GM19023 (cell line): ENCODE data around the gene FYTTD1.
"Not testable (repeated sequence)": the region's sequence is repeated elsewhere in the genome, so short reads cannot be mapped to it uniquely, and the experiment has no call there.

Source experiments
- ATAC-seq: cut with Tn5 transposase; IDR thresholded peaks from one replicate; pipeline ENCODE4 v1.9.1; 2021; ENCODE audit warnings: mild to moderate bottlenecking, moderate library complexity; ENCODE audit not compliant: unreplicated experiment

The FYTTD1 gene

GRCh38 chr3:197749601-197750395, at the start of gene FYTTD1:
Gene FYTTD1, plus strand, starts transcription at chr3:197749883. Its CDS starts 89 bp downstream, at chr3:197749972.
- ATAC-seq = peak; percentile 79

GRCh38 chr3:197700095-197700494, 49.6 kb upstream of the FYTTD1 start:
- ATAC-seq = no peak

- ATAC-seq = no peak
These were observed 47.8 kb upstream of the FYTTD1 start for GRCh38 chr3:197701841-197702240.

DNA sequence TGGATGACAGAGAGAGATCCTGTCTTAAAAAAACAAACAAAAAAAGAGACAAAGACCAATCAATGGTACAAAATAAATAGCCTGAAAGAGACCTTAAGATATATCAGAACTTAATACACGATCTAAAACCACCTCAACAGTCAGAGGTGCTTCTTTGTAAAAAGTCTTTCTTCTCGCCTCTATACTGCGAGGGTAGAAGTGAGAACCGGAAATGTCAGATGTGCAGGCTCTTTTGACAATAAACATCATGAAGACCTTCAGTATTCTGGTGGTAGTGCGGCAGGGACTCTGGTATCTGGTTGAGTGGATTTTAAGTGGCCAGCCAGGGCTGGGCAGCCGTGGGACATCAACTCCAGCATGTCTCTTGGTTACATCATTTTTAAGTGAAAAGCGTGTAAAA, 43.0 kb upstream of the FYTTD1 start:
- ATAC-seq = no peak

DNA sequence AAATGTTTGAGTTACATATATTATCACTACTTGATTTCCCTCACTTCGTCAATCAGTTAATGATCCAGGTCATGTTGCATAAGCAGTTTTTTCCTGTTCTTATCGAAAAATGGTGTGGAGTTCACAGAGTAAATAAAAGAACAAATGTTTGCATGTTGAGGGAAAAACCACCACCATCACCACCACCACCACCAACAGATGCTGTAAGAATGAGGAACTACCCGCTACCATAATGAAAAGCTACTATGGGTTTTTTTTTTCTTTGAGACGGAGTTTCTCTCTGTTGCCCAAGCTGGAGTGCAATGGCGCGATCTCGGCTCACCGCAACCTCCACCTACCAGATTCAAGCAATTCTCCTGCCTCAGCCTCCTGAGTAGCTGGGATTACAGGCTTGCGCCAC, 40.5 kb upstream of the FYTTD1 start:
- no peak for ATAC-seq

- not testable (repeated sequence) for ATAC-seq
These were observed 38.7 kb upstream of the FYTTD1 start for GRCh38 chr3:197710965-197711364.

- ATAC-seq = peak; percentile 86
These were observed 37.5 kb upstream of the FYTTD1 start for GRCh38 chr3:197711973-197712707.

- ATAC-seq = no peak
These were observed 36.2 kb upstream of the FYTTD1 start for GRCh38 chr3:197713477-197713822.

DNA sequence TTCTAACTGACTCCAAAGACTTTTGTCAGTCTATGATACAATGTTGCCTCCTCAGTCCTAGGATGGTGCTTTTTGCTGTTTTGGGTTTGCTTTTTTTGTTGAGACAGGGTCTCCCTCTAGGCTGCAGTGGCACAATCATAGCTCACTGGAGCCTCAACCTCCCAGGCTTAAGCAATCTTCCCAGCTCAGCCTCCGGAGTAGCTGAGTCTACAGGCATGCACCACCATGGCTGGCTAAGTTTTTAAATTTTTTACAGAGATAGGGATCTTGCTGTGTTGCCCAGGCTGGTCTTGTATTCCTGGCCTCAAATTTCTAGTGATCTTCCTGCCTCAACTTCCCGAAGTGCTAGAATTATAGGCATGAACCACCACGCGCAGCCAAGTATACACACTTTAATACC, 35.4 kb upstream of the FYTTD1 start:
- ATAC-seq = no peak

- no peak for ATAC-seq
These were observed 30.8 kb upstream of the FYTTD1 start for GRCh38 chr3:197718891-197719290.

DNA sequence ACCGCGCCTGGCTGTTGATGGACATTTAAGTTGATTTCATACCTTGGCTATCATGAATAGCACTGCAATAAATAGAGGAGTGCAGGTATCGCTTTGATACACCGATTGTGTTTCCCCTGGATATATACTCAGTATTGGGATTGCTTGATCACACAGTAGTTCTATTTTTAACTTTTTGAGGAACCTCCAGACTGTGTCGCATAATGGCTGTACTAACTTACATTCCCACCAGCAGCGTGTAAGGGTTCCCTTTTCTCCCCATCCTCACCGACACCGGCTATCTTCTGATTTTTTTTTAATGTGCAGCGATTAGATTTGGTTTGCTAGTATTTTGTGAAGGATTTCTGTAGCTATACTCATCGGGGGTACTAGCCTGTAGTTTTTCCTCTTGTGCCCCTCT, 29.0 kb upstream of the FYTTD1 start:
- ATAC-seq = no peak

DNA sequence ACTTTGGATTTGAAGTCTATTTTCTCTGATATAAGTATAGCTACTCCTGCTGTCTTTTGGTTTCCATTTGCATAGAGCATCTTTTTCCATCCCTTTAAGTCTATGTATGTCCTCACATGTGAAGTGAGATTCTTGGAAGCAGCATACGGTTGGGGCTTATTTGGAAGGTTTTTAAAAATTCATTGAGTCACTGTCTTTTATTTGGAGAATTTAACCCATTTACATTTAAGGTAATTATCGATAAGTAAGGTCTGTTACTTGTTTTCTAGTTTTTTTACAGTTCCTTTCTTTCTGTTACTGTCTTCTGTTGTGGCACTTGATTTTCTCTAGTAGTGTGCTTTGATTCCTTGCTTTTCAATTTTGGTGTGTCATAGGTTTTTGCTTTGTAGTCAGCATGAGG, 26.9 kb upstream of the FYTTD1 start:
- ATAC-seq = no peak

DNA sequence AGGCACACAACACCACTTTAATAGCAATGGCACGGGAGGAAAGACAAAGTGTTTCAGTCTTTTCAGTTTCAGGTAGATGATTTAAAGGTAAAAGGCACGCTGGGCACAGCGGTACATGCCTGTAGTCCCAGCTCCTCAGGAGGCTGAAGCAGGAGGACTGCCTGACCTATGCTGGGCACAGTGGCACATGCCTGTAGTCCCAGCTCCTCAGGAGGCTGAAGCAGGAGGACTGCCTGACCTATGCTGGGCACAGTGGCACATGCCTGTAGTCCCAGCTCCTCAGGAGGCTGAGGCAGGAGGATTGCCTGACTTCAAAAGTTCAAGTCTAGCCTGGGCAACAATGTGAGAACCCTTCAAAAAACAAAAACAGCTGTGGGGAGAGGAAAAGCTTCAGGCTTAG, 21.8 kb upstream of the FYTTD1 start:
- not testable (repeated sequence) for ATAC-seq

DNA sequence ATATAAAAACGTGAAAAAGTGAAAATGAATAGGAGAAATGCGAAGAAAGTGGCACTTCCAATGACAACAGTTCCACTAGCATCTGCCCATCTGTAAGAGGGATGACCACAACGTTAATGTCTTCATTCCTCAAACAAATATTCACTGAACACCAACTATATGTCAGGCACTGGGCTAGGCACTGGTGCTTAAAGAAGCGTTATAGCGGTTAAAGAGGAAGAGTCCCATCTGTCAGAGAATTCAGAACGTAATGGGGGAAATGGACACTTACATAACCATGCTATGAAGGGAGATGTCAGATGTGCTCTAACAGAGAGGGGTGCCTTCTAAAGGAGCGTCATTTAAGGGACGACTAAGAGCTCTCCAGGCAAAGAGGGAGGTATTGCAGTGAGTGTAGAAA, 21.2 kb upstream of the FYTTD1 start:
- ATAC-seq = no peak

DNA sequence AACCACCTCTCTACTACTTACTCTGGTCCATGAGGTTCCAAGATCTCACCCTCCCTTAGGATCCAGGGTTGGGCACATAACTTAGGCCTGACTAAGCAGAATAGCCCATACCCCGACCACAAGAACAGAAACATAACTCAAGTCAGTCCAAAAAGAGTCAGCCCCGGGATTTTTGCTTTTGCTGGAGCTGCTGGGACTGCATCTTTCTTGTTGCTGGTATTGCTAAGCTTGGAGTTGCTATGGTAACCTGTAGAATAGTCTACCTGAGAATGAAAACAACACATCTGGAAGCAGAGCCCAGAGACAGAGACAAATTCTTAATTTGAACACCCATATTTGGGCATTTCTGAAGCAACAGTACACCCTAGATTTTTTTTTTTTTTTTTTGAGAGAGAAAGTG, 19.5 kb upstream of the FYTTD1 start:
- ATAC-seq = no peak

DNA sequence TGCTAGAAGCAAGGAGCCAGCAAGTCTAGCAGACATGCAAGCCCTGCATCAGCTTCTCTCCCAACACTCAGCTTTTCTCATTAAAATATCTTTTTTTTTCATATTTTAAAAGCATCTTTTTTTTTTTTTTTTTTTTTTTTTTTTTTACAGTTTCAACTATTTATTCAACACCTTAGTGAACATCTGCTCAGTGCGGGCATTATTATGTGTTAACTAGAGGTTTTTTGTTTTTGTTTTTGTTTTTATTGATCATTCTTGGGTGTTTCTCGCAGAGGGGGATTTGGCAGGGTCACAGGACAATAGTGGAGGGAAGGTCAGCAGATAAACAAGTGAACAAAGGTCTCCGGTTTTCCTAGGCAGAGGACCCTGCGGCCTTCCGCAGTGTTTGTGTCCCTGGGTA, 18.9 kb upstream of the FYTTD1 start:
- not testable (repeated sequence) for ATAC-seq

DNA sequence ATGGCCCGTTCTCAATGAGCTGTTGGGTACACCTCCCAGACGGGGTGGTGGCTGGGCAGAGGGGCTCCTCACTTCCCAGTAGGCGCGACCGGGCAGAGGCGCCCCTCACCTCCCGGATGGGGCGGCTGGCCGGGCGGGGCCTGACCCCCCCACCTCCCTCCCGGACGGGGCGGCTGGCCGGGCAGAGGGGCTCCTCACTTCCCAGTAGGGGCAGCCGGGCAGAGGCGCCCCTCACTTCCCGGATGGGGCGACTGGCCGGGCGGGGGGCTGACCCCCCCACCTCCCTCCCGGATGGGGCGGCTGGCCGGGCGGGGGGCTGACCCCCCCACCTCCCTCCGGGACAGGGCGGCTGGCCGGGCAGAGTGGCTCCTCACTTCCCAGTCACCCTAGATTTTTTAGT, 18.2 kb upstream of the FYTTD1 start:
- not testable (repeated sequence) for ATAC-seq

DNA sequence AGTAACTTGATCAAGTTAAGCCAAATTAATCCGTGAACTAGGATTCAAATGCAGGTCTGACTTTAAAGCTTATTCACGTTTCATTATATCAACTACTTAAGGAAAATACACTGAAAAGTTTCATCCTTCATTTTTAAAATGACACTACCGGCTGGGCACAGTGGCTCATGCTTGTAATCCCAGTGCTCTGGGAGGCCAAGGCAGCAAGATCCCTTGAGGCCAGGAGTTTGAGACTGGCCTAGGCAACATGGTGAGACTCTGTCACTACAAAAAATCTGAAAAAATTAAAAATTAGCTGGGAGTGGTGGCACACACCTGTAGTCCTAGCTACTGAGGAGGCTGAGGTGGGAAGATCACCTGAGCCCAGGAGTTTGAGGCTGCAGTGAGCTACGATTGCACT, 16.6 kb upstream of the FYTTD1 start:
- ATAC-seq = no peak

- peak; percentile 29 for ATAC-seq
These were observed 14.9 kb upstream of the FYTTD1 start for GRCh38 chr3:197734667-197735318.

GRCh38 chr3:197736010-197736490, 13.6 kb upstream of the FYTTD1 start:
- no peak for ATAC-seq

DNA sequence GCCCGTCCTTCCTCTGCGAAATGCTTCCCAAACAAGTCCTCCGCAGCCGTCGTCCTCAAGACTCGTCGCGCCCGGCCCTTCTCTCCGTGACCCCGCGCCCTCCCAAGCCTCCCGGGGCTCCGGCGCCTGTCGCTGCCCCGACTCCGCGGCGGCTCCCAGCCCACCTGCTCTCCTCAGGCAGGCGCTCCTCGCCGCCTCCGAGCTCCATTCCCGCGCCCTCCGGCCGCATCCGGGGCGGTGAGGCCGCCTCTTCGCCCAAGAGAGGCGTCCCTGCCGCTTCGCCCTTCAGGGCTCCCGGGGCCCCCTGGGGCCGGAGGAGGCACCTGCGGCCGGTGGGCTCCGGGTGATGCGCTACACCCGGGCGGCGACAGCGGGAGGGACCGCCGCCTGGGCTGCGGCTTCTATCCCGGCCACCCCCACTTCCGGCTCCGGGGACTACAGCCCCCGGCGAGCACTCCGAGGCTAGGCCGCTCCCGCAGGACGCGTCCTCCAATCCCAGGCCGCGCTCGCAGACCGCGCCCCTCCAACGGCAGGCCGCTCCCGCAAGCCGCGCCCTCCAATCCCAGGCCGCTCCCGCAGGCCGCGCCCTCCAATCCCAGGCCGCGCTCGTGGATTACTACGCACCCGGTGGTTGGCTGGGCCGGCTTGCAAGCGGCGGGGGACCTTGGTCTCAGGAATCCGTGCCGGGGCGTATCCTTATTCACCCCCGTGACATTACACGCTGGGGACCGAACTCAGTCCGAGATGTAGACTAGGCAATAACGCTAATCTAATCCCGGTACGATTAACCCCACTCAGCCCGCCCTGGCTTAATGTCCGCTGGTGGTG, 13.0 kb upstream of the FYTTD1 start, which contains the start of gene RUBCN:
Gene RUBCN (minus strand): TSS at position 414 of the 828 bp plus-strand sequence. CDS start 185 bp downstream, at position 229.
- peak; percentile 82 for ATAC-seq
